ENCODE data around the gene SLC18A2. TPM values are rescaled to one million over a fixed set of nuclear protein-coding genes. Genes with fewer than 3 reads are reported as not detected.
"Not testable (repeated sequence)": the region's sequence is repeated elsewhere in the genome, so short reads cannot be mapped to it uniquely, and the experiment has no call there.

Gene SLC18A2
- total RNA-seq, 1 donor from 2014 or later: 1.5 TPM

- DNase-seq (ENCODE audit: low read depth): no peak
- Histone ChIP-seq H3K27me3 (ENCODE audit: control insufficient read depth, insufficient read depth, low read length) (no peaks in the 10 kb centered on the region), H3K4me3 (ENCODE audit: low read depth, low read length) (no peak overlapping the region), H3K36me3 (ENCODE audit: control insufficient read depth, insufficient read depth, low read length) (no peaks in the 10 kb centered on the region)
- TF ChIP-seq, protein P1, sequence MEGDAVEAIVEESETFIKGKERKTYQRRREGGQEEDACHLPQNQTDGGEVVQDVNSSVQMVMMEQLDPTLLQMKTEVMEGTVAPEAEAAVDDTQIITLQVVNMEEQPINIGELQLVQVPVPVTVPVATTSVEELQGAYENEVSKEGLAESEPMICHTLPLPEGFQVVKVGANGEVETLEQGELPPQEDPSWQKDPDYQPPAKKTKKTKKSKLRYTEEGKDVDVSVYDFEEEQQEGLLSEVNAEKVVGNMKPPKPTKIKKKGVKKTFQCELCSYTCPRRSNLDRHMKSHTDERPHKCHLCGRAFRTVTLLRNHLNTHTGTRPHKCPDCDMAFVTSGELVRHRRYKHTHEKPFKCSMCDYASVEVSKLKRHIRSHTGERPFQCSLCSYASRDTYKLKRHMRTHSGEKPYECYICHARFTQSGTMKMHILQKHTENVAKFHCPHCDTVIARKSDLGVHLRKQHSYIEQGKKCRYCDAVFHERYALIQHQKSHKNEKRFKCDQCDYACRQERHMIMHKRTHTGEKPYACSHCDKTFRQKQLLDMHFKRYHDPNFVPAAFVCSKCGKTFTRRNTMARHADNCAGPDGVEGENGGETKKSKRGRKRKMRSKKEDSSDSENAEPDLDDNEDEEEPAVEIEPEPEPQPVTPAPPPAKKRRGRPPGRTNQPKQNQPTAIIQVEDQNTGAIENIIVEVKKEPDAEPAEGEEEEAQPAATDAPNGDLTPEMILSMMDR (IDR thresholded peaks at IDR 0.05; ENCODE audit: insufficient read depth, low read length, poor library complexity, severe bottlenecking): no peak
These were observed 36.8 kb downstream of the SLC18A2 start for GRCh38 chr10:117277675-117278074.

- no peaks in the 10 kb centered on the region for H3K36me3 ChIP-seq (ENCODE audit: control insufficient read depth, insufficient read depth, low read length)
- no peak for DNase-seq (ENCODE audit: low read depth)
- H3K27me3 ChIP-seq (ENCODE audit: control insufficient read depth, insufficient read depth, low read length): no peaks in the 10 kb centered on the region
- no peak overlapping the region for H3K4me3 ChIP-seq (ENCODE audit: low read depth, low read length)
- TF ChIP-seq, protein P1 (IDR thresholded peaks at IDR 0.05; ENCODE audit: insufficient read depth, low read length, poor library complexity, severe bottlenecking): no peak
These were observed 44.0 kb downstream of the SLC18A2 start for GRCh38 chr10:117284716-117285494.

DNA sequence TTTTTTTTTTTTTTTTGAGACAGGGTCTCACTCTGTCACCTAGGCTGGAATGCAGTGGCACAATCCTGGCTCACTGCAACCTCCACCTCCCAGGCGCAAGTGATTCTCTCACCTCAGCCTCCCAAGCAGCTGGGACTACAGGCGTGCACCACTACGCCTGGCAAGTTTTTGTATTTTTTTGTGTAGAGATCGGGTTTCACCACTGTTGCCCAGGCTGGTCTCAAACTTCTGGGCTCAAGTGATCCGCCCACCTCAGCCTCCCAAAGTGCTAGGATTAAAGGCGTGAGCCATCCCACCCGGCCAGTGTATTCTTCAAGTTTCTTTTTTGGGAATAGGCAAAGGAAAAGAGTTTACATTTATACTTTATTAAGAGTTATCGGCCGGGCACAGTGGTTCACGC is 50.0 kb downstream of the SLC18A2 start:
- H3K36me3 ChIP-seq (ENCODE audit: control insufficient read depth, insufficient read depth, low read length); H3K27me3 ChIP-seq (ENCODE audit: control insufficient read depth, insufficient read depth, low read length); H3K4me3 ChIP-seq (ENCODE audit: low read depth, low read length); DNase-seq (ENCODE audit: low read depth): not testable (repeated sequence)

- TF ChIP-seq, protein P1 (IDR thresholded peaks at IDR 0.05; ENCODE audit: insufficient read depth, low read length, poor library complexity, severe bottlenecking): no peak
- Histone ChIP-seq H3K36me3 (ENCODE audit: control insufficient read depth, insufficient read depth, low read length) (no peaks in the 10 kb centered on the region), H3K27me3 (ENCODE audit: control insufficient read depth, insufficient read depth, low read length) (no peaks in the 10 kb centered on the region), H3K4me3 (ENCODE audit: low read depth, low read length) (no peak overlapping the region)
- DNase-seq (ENCODE audit: low read depth): no peak
These were observed 53.2 kb downstream of the SLC18A2 start for GRCh38 chr10:117294039-117294645.

DNA sequence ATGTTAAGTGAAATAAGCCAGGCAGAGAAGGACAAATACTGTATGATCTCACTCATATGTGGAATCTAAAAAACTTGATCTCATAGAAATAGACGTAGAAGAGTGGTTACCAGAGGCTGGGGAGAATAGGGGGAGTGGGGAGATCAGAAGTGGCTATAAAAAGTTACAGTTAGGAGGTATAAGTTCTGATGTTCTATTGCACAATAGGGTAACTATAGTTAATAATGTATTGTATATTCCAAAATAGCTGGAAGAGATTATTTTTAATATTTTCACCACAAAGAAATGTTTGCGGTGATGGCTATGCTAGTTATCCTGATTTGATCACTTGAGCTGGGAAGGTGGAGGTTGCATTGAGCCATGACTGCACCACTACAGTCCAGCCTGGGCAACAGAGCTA is 53.8 kb downstream of the SLC18A2 start:
- TF ChIP-seq, protein P1 (IDR thresholded peaks at IDR 0.05; ENCODE audit: insufficient read depth, low read length, poor library complexity, severe bottlenecking): no peak
- DNase-seq (ENCODE audit: low read depth): no peak
- Histone ChIP-seq H3K4me3 (ENCODE audit: low read depth, low read length) (no peak overlapping the region), H3K36me3 (ENCODE audit: control insufficient read depth, insufficient read depth, low read length) (no peaks in the 10 kb centered on the region), H3K27me3 (ENCODE audit: control insufficient read depth, insufficient read depth, low read length) (no peaks in the 10 kb centered on the region)

DNA sequence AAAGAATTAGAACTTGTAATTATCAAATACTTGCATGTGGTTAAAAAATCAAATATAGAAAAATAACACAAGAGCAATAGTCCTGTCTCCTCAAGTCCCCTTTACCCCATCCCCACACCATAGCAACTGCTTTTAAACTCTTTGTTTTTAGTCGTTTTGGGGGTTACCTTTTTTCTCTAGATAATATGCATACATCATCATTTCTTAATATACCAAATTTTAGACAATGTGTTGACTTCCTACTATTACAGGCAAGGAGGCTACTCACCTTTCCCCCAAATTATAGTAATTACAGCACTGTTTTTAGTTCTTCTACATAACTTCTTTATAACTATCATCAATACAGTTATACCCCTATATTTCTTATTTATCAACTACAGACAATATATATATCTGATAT is 57.3 kb downstream of the SLC18A2 start:
- no peaks in the 10 kb centered on the region for H3K36me3 ChIP-seq (ENCODE audit: control insufficient read depth, insufficient read depth, low read length)
- no peaks in the 10 kb centered on the region for H3K27me3 ChIP-seq (ENCODE audit: control insufficient read depth, insufficient read depth, low read length)
- TF ChIP-seq, protein P1 (IDR thresholded peaks at IDR 0.05; ENCODE audit: insufficient read depth, low read length, poor library complexity, severe bottlenecking): no peak
- no peak overlapping the region for H3K4me3 ChIP-seq (ENCODE audit: low read depth, low read length)
- no peak for DNase-seq (ENCODE audit: low read depth)
